HepG2 (cell line): ENCODE measurements around the gene GFRA4. TPM values are rescaled to one million over a fixed set of nuclear protein-coding genes. Genes with fewer than 3 reads are reported as not detected.

Experiments used
- ATAC-seq: fragments of 200-7000 bp; cut with Tn5 transposase; 3 replicates; pipeline ENCODE4 v1.9.1; 2020; ENCODE audit warnings: mild to moderate bottlenecking, moderate library complexity
- BruUV-seq: library from RNA; stranded (reverse); fragments of 400-500 nt; replicated peaks from 2 replicates; lab custom pipeline; 2021; lab: Mats Ljungman, UMichigan
- CTCF ChIA-PET: fragments of 300-600 bp; formaldehyde crosslinking; extraction: SDS; loops from one replicate; lab custom pipeline; 2021; ENCODE audit warnings: low total read pairs, inconsistent platforms, low intra/inter-chr PET ratio; lab: Yijun Ruan, JAX
- POLR2A ChIA-PET: fragments of 350-600 bp; sonication (Branson Sonifier 250); formaldehyde crosslinking; loops from one replicate; lab custom pipeline; 2020; ENCODE audit warnings: antibody characterized with exemption, inconsistent platforms; lab: Yijun Ruan, JAX
- DNase-seq: peaks from one replicate; pipeline ENCODE4 v3.0.0-alpha.2; 2015; ENCODE audit warnings: low spot score
- FAIRE-seq: peaks from 3 replicates; lab custom pipeline; 2011; peaks lifted over from hg19 to GRCh38; lab: Jason Lieb, UNC
- H2AFZ ChIP-seq: one replicate; pipeline ENCODE4 v1.6.1; 2011; ENCODE audit warnings: low read length, inconsistent platforms
- H3K27ac ChIP-seq: fragments of 300-600 bp; 3 replicates; pipeline ENCODE4 v1.8.0; 2011; ENCODE audit warnings: mixed run types, mild to moderate bottlenecking, mixed read lengths, low read length, inconsistent platforms; ENCODE audit not compliant: insufficient read depth; ENCODE audit errors: extremely low read length
- H3K27me3 ChIP-seq, 2 experiments: fragments of 200-600 bp in 1 of 2; 2 replicates in 1 of 2; 3 replicates in 1 of 2; pipeline versions ENCODE4 v1.6.0 to v1.8.0; 2011; ENCODE audit warnings: low read length in 2 of 2, mild to moderate bottlenecking in 2 of 2, moderate library complexity in 2 of 2, inconsistent platforms in 1 of 2; ENCODE audit not compliant: insufficient read depth in 2 of 2, control insufficient read depth in 1 of 2
- H3K36me3 ChIP-seq, 2 experiments: fragments of 200-600 bp in 1 of 2; replicated peaks in 1 of 2; 2 replicates in 1 of 2; 3 replicates in 1 of 2; pipeline versions ENCODE4 v1.5.1 to v1.8.0; 2011; ENCODE audit warnings: low read length in 2 of 2, inconsistent platforms in 1 of 2; ENCODE audit not compliant: insufficient read depth in 2 of 2, control insufficient read depth in 1 of 2
- H3K4me1 ChIP-seq: 2 replicates; pipeline ENCODE4 v1.5.1; 2012; ENCODE audit warnings: low read length, inconsistent platforms; ENCODE audit not compliant: insufficient read depth
- H3K4me2 ChIP-seq: 2 replicates; pipeline ENCODE4 v1.6.0; 2011; ENCODE audit warnings: low read depth, low read length, inconsistent platforms
- H3K4me3 ChIP-seq, 3 experiments: fragments of 200-600 bp in 1 of 3; sonication (generic), shearing (Covaris generic) in 1 of 3; replicated peaks in 1 of 3; 2 replicates each; pipeline ENCODE4 v1.5.1; 2011 to 2016; ENCODE audit warnings: low read length in 3 of 3, inconsistent platforms in 2 of 3, low read depth in 2 of 3, mild to moderate bottlenecking in 2 of 3, control low read depth in 1 of 3, mixed read lengths in 1 of 3; ENCODE audit not compliant: insufficient read depth in 1 of 3
- H3K79me2 ChIP-seq: one replicate; pipeline ENCODE4 v1.6.1; 2011; ENCODE audit warnings: low read length, inconsistent platforms; ENCODE audit not compliant: insufficient read depth
- H3K9ac ChIP-seq: 2 replicates; pipeline ENCODE4 v1.6.0; 2011; ENCODE audit warnings: mild to moderate bottlenecking, low read depth, low read length, inconsistent platforms; ENCODE audit not compliant: insufficient read depth
- H3K9me3 ChIP-seq: 2 replicates; pipeline ENCODE4 v1.5.1; 2012; ENCODE audit warnings: mild to moderate bottlenecking, low read length
- H4K20me1 ChIP-seq: 2 replicates; pipeline ENCODE4 v1.6.0; 2011; ENCODE audit warnings: inconsistent platforms, mild to moderate bottlenecking, low read length, moderate library complexity; ENCODE audit not compliant: insufficient read depth
- AHDC1 ChIP-seq: sonication (generic); formaldehyde crosslinking; IDR thresholded peaks from 2 replicates; pipeline ENCODE4 v1.5.1; 2020; ENCODE audit warnings: mild to moderate bottlenecking, missing genetic modification reagents, borderline replicate concordance
- CREB3 ChIP-seq: sonication (generic); formaldehyde crosslinking; IDR thresholded peaks from 2 replicates; pipeline ENCODE4 v1.5.0; 2020; ENCODE audit warnings: missing genetic modification reagents
- DMTF1 ChIP-seq: sonication (generic); formaldehyde crosslinking; IDR thresholded peaks from 2 replicates; pipeline ENCODE4 v1.4.0; 2020; ENCODE audit warnings: mild to moderate bottlenecking, missing genetic modification reagents
- ETV6 ChIP-seq: sonication (generic); formaldehyde crosslinking; conservative IDR thresholded peaks from 2 replicates; pipeline ENCODE4 v1.4.0; 2020; ENCODE audit warnings: missing genetic modification reagents
- FOSL1 ChIP-seq: sonication (generic); formaldehyde crosslinking; IDR thresholded peaks from 2 replicates; pipeline ENCODE4 v1.9.0; 2021; ENCODE audit warnings: missing genetic modification reagents, borderline replicate concordance
- NFKBIZ ChIP-seq: IDR thresholded peaks from 2 replicates; pipeline ENCODE4 v1.6.1; 2018; ENCODE audit warnings: missing genetic modification reagents, missing compliant biosample characterization
- PITX1 ChIP-seq: sonication (generic); formaldehyde crosslinking; IDR thresholded peaks from 2 replicates; pipeline ENCODE4 v1.5.1; 2020; ENCODE audit warnings: mild to moderate bottlenecking, missing genetic modification reagents
- SP5 ChIP-seq: IDR thresholded peaks from 2 replicates; pipeline ENCODE4 v1.6.1; 2016; ENCODE audit warnings: low read depth, borderline replicate concordance
- ZBTB42 ChIP-seq: sonication (generic); formaldehyde crosslinking; IDR thresholded peaks from 2 replicates; pipeline ENCODE4 v1.5.0; 2020; ENCODE audit warnings: mild to moderate bottlenecking, missing genetic modification reagents
- ZNF326 ChIP-seq: sonication (generic); formaldehyde crosslinking; IDR thresholded peaks from 2 replicates; pipeline ENCODE4 v1.4.0; 2020; ENCODE audit warnings: missing genetic modification reagents, borderline replicate concordance
- ZNF513 ChIP-seq: sonication (generic); formaldehyde crosslinking; conservative IDR thresholded peaks from 2 replicates; pipeline ENCODE4 v1.5.0; 2020; ENCODE audit warnings: missing genetic modification reagents
- ZNF563 ChIP-seq: sonication (generic); formaldehyde crosslinking; IDR thresholded peaks from 2 replicates; pipeline ENCODE4 v1.8.0; 2022; ENCODE audit warnings: mild to moderate bottlenecking, moderate library complexity, missing genetic modification reagents
- ZNF652 ChIP-seq: IDR thresholded peaks from 2 replicates; pipeline ENCODE4 v1.6.1; 2016; ENCODE audit warnings: low read depth, borderline replicate concordance
- WGBS: methylation state at CpG from one replicate; pipeline ENCODE4 v1.1.6; 2017; ENCODE audit warnings: low lambda C conversion rate; 5-methylcytosine and 5-hydroxymethylcytosine counted together
- in situ Hi-C: cut with HindIII; loops from 2 replicates; pipeline ENCODE4 v1.10.0; 2017; ENCODE audit warnings: low pct_unique_long_range_greater_than_20kb; ENCODE audit not compliant: extremely low pct_ligation_motif_present
- intact Hi-C: fragments of 100-400 bp; cut with micrococcal nuclease; formaldehyde crosslinking; loops from one replicate; pipeline ENCODE4 v1.10.0; 2022; ENCODE audit not compliant: unreplicated experiment
- polyA plus RNA-seq, 8 experiments: library from polyadenylated mRNA; depleted of rRNA in 3 of 8; stranded (reverse) in 7 of 8; unstranded in 1 of 8; fragments of >200 nt; fragmentation: Illumina TruSeq in 4 of 8; extraction: Trizol in 4 of 8; gene quantifications; 2 replicates each; pipeline versions ENCODE4 v1.2.1 to v1.2.3, GENCODE V29; 2011 to 2016; ENCODE audit warnings: low read depth in 4 of 8, missing spikeins in 1 of 8, mixed read lengths in 1 of 8; ENCODE audit not compliant: insufficient read depth in 1 of 8
- total RNA-seq, 5 experiments: library from RNA; depleted of rRNA; stranded (reverse); fragments of >200 nt; fragmentation: Illumina TruSeq; extraction: Trizol; gene quantifications; 2 replicates each; pipeline ENCODE4 v1.2.3, GENCODE V29; 2016; ENCODE audit warnings: low read depth in 1 of 5

GFRA4 gene
- total and polyA plus RNA-seq, 2 of the 13 experiments (the other 11 are each of a cell fraction or from before 2014, with no cell fraction given), result not detected

- Histone ChIP-seq H3K4me1 (peaks cover 46% of the 10 kb centered on the region), H3K27me3 (peaks cover 6 to 27% of the 10 kb centered on the region in 2 experiments), H3K9ac (peak overlapping the region; percentile 57), H4K20me1 (no peaks in the 10 kb centered on the region), H3K4me2 (peak overlapping the region; percentile 97), H3K79me2 (no peaks in the 10 kb centered on the region), H3K4me3 (peak overlapping the region; percentile 29 to 72 (median 48)), H3K9me3 (no peaks in the 10 kb centered on the region), H2AFZ (peak overlapping the region; percentile 80), H3K27ac (peak overlapping the region; percentile 48), H3K36me3 (no peaks in the 10 kb centered on the region)
- in situ Hi-C loops, result no loop called here
- 29% methylated on average over 8 of the region's 8 CpGs for WGBS
- ATAC-seq, result peak; percentile 79
- ChIA-PET CTCF (no interaction called here), POLR2A (interaction anchor here (0.6 to 1.5 kb wide), 3 partner anchors 18 to 122 kb away, joined by 3 read pairs; partner anchors contain the start of genes ADISSP and SPEF1)
- intact Hi-C loops, result no loop called here
- peak; percentile 94 for FAIRE-seq
- TSS peak; percentile 72 for BruUV-seq
- peak; percentile 81 for DNase-seq
- TF ChIP-seq ZNF513 (CRISPR knock-in tag) (no peak), ZNF326 (CRISPR knock-in tag) (peak; percentile 34; the same call in 1 of the 2 replicates), FOSL1 (no peak), ZNF563 (CRISPR knock-in tag) (no peak), ZBTB42 (CRISPR knock-in tag) (no peak), AHDC1 (CRISPR knock-in tag) (no peak), ETV6 (CRISPR knock-in tag) (no peak), ZNF652 (no peak; the same call in 1 of the 2 replicates), PITX1 (CRISPR knock-in tag) (no peak; the same call in 1 of the 2 replicates), NFKBIZ (no peak), SP5 (no peak), CREB3 (no peak), DMTF1 (CRISPR knock-in tag) (no peak)
These were observed 4.3 kb downstream of the GFRA4 start for GRCh38 chr20:3658716-3659491.
